ENCODE results near the gene PDE10A.

PDE10A gene

DNA sequence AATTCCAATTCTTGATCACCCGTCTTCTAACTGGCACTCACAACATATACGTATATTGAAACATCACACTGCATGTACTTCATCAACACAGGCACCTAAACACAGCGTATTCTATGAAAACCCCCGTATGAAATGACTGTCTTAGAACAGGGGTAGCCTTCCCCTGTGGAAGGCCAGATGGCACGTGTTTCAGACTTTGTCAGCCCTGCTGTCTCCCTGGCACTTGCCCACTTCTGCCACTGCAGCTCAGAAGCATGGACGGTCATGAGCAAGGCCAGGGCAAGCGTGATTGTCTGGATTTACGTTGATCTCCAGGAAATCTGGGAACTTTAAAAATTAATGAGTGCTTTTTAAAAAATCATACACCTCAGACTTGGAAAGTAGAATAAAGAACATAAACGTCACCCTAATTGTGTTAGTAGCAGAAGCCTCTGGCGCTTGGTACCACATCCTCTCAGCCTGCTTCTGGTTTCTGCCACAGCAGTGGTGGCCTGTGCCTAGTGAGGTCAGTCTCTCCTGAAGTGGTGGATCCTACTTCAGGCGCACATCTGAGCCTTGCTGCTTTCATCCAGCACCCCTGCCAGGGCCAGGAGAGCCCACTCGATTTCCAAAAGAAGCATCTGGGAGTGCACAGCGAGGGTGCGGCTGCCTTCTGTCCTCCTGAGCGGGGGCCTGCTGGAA is 18.3 kb downstream of the PDE10A start:
- no peaks in the 10 kb centered on the region for H3K9me3 ChIP-seq (ENCODE audit: control insufficient read depth, low read length)

DNA sequence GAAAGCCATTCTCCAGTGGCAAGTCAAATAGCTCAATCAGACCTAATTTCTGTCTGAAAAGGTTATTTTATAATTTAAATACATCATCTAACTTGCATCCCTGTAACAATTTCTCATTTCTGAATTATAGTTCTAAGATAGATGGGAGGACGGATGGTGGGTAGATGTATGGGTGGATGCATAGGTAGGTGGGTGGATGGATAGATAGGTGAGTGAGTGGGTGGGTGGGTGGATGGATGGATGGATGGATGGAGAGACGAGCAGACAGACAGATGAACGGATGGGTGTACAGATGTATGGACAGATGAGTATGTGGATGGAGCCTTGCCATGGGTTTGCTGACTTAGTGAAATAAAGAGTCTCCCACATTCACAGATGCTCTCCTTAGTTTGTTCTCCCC is 20.0 kb downstream of the PDE10A start:
- Histone ChIP-seq H3K4me3 (ENCODE audit: insufficient read depth, low read depth, low read length, poor library complexity, severe bottlenecking) (no peak overlapping the region), H3K27ac (ENCODE audit: insufficient read depth, low read length, poor library complexity, severe bottlenecking) (no peak overlapping the region), H3K9me3 (ENCODE audit: control insufficient read depth, low read length) (no peaks in the 10 kb centered on the region), H3K36me3 (ENCODE audit: control insufficient read depth, insufficient read depth, low read length) (no peaks in the 10 kb centered on the region), H3K27me3 (replicated peaks; ENCODE audit: control insufficient read depth, insufficient read depth, low read length, poor library complexity, severe bottlenecking) (no peaks in the 10 kb centered on the region), H3K4me1 (ENCODE audit: control insufficient read depth, insufficient read depth, low read length, poor library complexity, severe bottlenecking) (no peaks in the 10 kb centered on the region)
- DNase-seq, result no peak

More for the DNA sequence above, 18.3 kb downstream of the PDE10A start:
- H3K27ac ChIP-seq (ENCODE audit: insufficient read depth, low read length, poor library complexity, severe bottlenecking), result no peak overlapping the region
- no peaks in the 10 kb centered on the region for H3K4me1 ChIP-seq (ENCODE audit: control insufficient read depth, insufficient read depth, low read length, poor library complexity, severe bottlenecking)
- no peak for DNase-seq
- no peak overlapping the region for H3K4me3 ChIP-seq (ENCODE audit: insufficient read depth, low read depth, low read length, poor library complexity, severe bottlenecking)
- no peaks in the 10 kb centered on the region for H3K27me3 ChIP-seq (replicated peaks; ENCODE audit: control insufficient read depth, insufficient read depth, low read length, poor library complexity, severe bottlenecking)
- no peaks in the 10 kb centered on the region for H3K36me3 ChIP-seq (ENCODE audit: control insufficient read depth, insufficient read depth, low read length)

DNA sequence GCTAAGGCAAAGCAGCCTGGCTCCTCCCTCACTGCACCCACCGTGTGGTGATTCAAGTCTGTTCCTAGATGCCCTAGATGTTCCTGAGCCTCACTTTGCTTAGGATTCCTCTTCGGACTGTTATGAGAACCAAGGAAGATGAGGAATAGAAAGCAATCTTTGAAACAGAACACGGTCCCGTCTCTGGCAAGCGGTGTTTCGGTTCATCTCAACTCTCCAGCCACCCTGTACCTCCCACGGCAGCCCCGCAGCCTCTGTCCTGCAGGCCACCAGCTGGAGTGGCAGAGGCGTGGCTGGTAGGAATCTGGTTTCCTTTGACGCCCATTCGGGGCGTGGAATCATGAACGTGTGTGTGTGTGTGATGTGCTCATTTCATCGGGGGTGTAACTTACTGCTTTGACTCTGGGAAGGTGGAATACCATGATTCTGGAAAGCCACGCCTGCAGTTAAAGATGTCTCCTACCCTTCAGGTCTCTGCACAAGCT is 21.3 kb downstream of the PDE10A start:
- H3K27me3 ChIP-seq (replicated peaks; ENCODE audit: control insufficient read depth, insufficient read depth, low read length, poor library complexity, severe bottlenecking), result no peaks in the 10 kb centered on the region
- no peak for DNase-seq
- H3K9me3 ChIP-seq (ENCODE audit: control insufficient read depth, low read length), result no peaks in the 10 kb centered on the region
- H3K27ac ChIP-seq (ENCODE audit: insufficient read depth, low read length, poor library complexity, severe bottlenecking), result no peak overlapping the region
- H3K4me3 ChIP-seq (ENCODE audit: insufficient read depth, low read depth, low read length, poor library complexity, severe bottlenecking), result no peak overlapping the region
- H3K36me3 ChIP-seq (ENCODE audit: control insufficient read depth, insufficient read depth, low read length), result no peaks in the 10 kb centered on the region
- no peaks in the 10 kb centered on the region for H3K4me1 ChIP-seq (ENCODE audit: control insufficient read depth, insufficient read depth, low read length, poor library complexity, severe bottlenecking)

DNA sequence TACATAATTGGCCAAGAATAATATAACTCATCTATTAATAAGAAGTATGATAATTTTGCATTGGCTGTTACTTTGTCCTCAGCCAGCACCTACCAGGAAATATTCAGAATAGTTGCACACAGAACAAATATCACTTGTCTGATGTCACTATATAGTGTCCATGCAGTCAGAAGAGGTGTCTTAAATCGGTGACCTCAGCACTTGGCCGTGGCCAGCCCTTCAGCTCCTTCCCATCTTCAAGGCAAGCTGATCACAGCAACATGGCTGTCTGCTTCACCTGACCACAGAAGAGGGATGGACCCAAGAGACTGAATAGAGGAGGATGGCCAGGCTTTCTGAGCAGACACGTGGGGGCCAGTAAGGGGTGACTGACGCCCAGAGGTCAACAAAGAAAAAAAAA is 22.2 kb downstream of the PDE10A start:
- no peak for DNase-seq
- no peaks in the 10 kb centered on the region for H3K27me3 ChIP-seq (replicated peaks; ENCODE audit: control insufficient read depth, insufficient read depth, low read length, poor library complexity, severe bottlenecking)
- H3K4me3 ChIP-seq (ENCODE audit: insufficient read depth, low read depth, low read length, poor library complexity, severe bottlenecking), result no peak overlapping the region
- no peaks in the 10 kb centered on the region for H3K4me1 ChIP-seq (ENCODE audit: control insufficient read depth, insufficient read depth, low read length, poor library complexity, severe bottlenecking)
- no peak overlapping the region for H3K27ac ChIP-seq (ENCODE audit: insufficient read depth, low read length, poor library complexity, severe bottlenecking)
- H3K36me3 ChIP-seq (ENCODE audit: control insufficient read depth, insufficient read depth, low read length), result no peaks in the 10 kb centered on the region
- H3K9me3 ChIP-seq (ENCODE audit: control insufficient read depth, low read length), result no peaks in the 10 kb centered on the region

DNA sequence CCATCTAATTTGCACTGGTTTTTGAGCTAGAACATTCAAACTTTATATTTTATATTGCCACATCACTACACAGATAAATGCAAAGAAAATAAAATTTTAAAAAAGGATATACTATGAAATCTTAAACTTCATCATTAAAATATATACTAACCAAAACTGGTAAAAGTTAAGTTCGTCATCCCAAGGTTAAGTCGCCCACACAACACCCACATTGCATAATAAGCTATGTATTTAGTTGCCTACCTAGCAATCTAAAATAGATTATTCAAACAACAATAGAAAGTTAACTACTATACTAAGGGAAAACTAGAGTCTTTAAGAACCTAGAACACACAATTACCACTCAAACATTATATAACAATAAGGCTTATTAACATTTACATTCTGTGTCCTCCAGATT is 24.5 kb downstream of the PDE10A start:
- DNase-seq, result no peak
- no peak overlapping the region for H3K4me3 ChIP-seq (ENCODE audit: insufficient read depth, low read depth, low read length, poor library complexity, severe bottlenecking)
- no peaks in the 10 kb centered on the region for H3K36me3 ChIP-seq (ENCODE audit: control insufficient read depth, insufficient read depth, low read length)
- H3K27ac ChIP-seq (ENCODE audit: insufficient read depth, low read length, poor library complexity, severe bottlenecking), result no peak overlapping the region
- no peaks in the 10 kb centered on the region for H3K27me3 ChIP-seq (replicated peaks; ENCODE audit: control insufficient read depth, insufficient read depth, low read length, poor library complexity, severe bottlenecking)
- H3K9me3 ChIP-seq (ENCODE audit: control insufficient read depth, low read length), result no peaks in the 10 kb centered on the region
- H3K4me1 ChIP-seq (ENCODE audit: control insufficient read depth, insufficient read depth, low read length, poor library complexity, severe bottlenecking), result no peaks in the 10 kb centered on the region

DNA sequence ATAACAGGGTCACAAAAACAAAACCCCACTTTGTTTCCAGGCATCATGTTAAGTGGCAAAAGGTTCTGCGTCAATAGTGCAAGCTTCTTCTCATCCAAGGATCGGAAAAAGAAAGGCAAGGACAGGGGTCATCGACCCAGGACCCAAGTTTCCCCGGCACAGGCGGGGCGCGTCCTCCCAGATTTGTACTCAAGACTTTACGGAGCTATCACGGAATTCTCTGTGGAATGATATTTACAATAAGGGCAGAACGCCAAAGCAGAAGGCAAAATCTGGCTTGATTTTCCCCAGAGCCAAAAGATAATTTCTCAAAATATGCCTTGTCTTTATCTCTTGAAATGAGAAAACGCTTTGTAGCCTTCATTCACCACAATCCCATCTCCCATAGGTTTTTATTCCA is 25.5 kb downstream of the PDE10A start:
- no peak overlapping the region for H3K27ac ChIP-seq (ENCODE audit: insufficient read depth, low read length, poor library complexity, severe bottlenecking)
- no peaks in the 10 kb centered on the region for H3K4me1 ChIP-seq (ENCODE audit: control insufficient read depth, insufficient read depth, low read length, poor library complexity, severe bottlenecking)
- no peak for DNase-seq
- no peak overlapping the region for H3K4me3 ChIP-seq (ENCODE audit: insufficient read depth, low read depth, low read length, poor library complexity, severe bottlenecking)
- no peaks in the 10 kb centered on the region for H3K36me3 ChIP-seq (ENCODE audit: control insufficient read depth, insufficient read depth, low read length)
- H3K9me3 ChIP-seq (ENCODE audit: control insufficient read depth, low read length), result no peaks in the 10 kb centered on the region
- no peaks in the 10 kb centered on the region for H3K27me3 ChIP-seq (replicated peaks; ENCODE audit: control insufficient read depth, insufficient read depth, low read length, poor library complexity, severe bottlenecking)

DNA sequence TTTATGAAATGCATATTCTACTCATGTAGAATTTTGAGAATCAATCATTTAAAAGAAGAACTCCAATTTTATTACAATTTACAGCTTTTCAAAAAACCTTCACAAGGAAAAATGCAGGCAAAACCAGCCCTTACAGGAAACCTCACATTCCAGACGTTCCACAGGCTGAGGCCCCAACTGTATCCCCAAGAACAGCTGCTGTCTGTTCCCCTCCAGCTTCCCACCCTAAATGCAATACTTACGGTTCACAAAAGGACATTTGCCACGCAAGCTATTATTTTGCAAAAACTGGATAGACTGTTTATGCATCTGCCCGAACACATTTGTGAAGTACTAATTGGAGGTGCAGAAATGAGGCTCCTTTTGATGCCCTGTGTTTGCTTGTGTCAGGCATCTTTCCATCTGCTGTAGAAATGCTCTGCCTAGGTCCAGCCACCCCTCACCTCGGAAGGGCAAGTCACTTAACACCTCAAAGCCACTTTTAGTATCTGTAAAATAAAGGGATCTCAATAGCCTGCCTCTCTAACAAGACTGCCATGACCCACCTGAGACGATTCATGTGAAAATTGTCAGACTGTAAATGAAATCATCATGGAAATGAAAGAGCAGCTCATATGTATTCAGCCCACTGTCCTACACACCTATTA is 26.5 kb downstream of the PDE10A start:
- Histone ChIP-seq H3K36me3 (ENCODE audit: control insufficient read depth, insufficient read depth, low read length) (no peaks in the 10 kb centered on the region), H3K4me1 (ENCODE audit: control insufficient read depth, insufficient read depth, low read length, poor library complexity, severe bottlenecking) (no peaks in the 10 kb centered on the region), H3K27ac (ENCODE audit: insufficient read depth, low read length, poor library complexity, severe bottlenecking) (no peak overlapping the region), H3K27me3 (replicated peaks; ENCODE audit: control insufficient read depth, insufficient read depth, low read length, poor library complexity, severe bottlenecking) (no peaks in the 10 kb centered on the region), H3K4me3 (ENCODE audit: insufficient read depth, low read depth, low read length, poor library complexity, severe bottlenecking) (no peak overlapping the region), H3K9me3 (ENCODE audit: control insufficient read depth, low read length) (no peaks in the 10 kb centered on the region)
- no peak for DNase-seq

DNA sequence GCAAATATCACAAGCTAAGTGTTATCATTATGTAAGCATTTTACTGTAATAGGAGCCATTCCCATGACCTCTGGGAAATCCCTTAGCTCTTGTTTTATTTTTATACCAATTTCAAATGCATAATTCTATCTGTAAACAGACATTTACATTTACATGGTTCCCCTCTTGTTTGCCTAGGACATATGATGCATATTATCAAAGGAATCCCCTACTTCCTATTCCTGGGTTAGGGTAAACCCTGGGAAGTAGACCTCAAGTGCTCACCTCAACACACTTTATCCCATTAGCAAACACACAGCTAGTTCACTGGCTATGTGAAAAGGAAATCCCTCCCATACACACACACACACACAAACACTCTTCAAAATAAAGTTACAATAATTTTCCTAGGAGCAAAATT is 27.1 kb downstream of the PDE10A start:
- Histone ChIP-seq H3K4me3 (ENCODE audit: insufficient read depth, low read depth, low read length, poor library complexity, severe bottlenecking) (no peak overlapping the region), H3K4me1 (ENCODE audit: control insufficient read depth, insufficient read depth, low read length, poor library complexity, severe bottlenecking) (no peaks in the 10 kb centered on the region), H3K27ac (ENCODE audit: insufficient read depth, low read length, poor library complexity, severe bottlenecking) (no peak overlapping the region), H3K36me3 (ENCODE audit: control insufficient read depth, insufficient read depth, low read length) (no peaks in the 10 kb centered on the region), H3K27me3 (replicated peaks; ENCODE audit: control insufficient read depth, insufficient read depth, low read length, poor library complexity, severe bottlenecking) (no peaks in the 10 kb centered on the region), H3K9me3 (ENCODE audit: control insufficient read depth, low read length) (no peaks in the 10 kb centered on the region)
- no peak for DNase-seq

DNA sequence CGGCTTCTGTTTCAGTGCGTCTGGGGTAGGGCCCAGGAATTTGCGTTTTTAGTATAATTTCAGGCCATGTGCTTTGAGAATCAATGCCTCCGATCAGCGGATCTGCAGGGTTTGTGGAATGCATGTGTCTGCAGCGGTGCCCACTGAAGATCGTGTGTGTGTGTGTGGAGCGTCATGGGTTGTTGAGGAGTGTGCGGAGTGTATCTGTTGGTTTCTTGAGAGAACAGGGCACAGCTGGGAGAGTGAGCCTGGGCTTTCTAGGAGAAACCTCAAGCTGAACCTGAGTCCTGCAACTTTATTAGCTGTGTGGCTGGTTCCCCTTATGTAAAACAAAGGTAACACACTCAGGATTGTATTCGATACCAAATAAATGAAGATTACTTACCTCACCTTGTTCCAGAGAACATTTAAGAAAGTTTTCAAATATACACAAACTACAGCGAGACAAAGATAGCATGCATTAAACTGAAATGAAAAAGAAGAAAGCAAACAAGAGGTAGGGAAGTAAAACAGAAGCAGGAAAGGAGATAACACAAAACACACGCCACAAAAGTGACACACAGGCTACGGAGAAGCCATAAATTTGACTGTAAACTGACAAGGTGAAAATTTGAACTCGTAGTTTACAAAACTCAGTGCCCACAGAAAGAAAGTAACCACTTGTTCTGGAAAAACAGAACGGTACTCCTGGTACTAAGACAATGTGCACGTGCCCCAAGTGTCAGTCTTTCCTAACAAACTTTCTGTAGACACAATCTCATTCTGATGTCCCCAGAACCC is 28.8 kb downstream of the PDE10A start:
- H3K36me3 ChIP-seq (ENCODE audit: control insufficient read depth, insufficient read depth, low read length), result no peaks in the 10 kb centered on the region
- DNase-seq, result no peak
- no peaks in the 10 kb centered on the region for H3K4me1 ChIP-seq (ENCODE audit: control insufficient read depth, insufficient read depth, low read length, poor library complexity, severe bottlenecking)
- no peak overlapping the region for H3K27ac ChIP-seq (ENCODE audit: insufficient read depth, low read length, poor library complexity, severe bottlenecking)
- no peaks in the 10 kb centered on the region for H3K9me3 ChIP-seq (ENCODE audit: control insufficient read depth, low read length)
- no peak overlapping the region for H3K4me3 ChIP-seq (ENCODE audit: insufficient read depth, low read depth, low read length, poor library complexity, severe bottlenecking)
- H3K27me3 ChIP-seq (replicated peaks; ENCODE audit: control insufficient read depth, insufficient read depth, low read length, poor library complexity, severe bottlenecking), result no peaks in the 10 kb centered on the region

DNA sequence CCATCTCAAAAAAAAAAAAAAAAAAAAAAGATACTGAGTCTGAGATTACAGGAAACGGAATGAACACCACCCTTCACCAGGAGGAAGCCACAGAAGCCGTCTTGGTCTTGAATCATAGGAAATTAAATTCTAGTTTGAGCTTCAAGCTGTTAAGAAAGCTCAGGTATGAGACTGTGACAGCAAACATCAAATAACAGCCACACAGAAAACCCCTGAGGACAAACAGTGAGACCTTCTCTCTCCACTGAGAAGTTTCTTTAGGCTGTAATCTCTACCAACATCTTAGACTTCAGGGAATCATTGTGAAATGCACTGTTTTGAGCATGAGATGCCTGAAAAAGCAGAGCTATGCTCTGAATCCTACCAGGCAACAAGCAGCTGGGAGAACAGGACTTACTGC is 30.8 kb downstream of the PDE10A start:
- Histone ChIP-seq H3K27ac (ENCODE audit: insufficient read depth, low read length, poor library complexity, severe bottlenecking) (no peak overlapping the region), H3K27me3 (replicated peaks; ENCODE audit: control insufficient read depth, insufficient read depth, low read length, poor library complexity, severe bottlenecking) (no peaks in the 10 kb centered on the region), H3K4me1 (ENCODE audit: control insufficient read depth, insufficient read depth, low read length, poor library complexity, severe bottlenecking) (no peaks in the 10 kb centered on the region), H3K4me3 (ENCODE audit: insufficient read depth, low read depth, low read length, poor library complexity, severe bottlenecking) (no peak overlapping the region), H3K9me3 (ENCODE audit: control insufficient read depth, low read length) (no peaks in the 10 kb centered on the region), H3K36me3 (ENCODE audit: control insufficient read depth, insufficient read depth, low read length) (no peaks in the 10 kb centered on the region)
- no peak for DNase-seq

Data from effector memory CD4-positive, alpha-beta T cell (primary cell).